Esophagus (tissue), 2 donors: ENCODE data around the gene MED29. TPM values are rescaled to one million over a fixed set of nuclear protein-coding genes. Genes with fewer than 3 reads are reported as not detected.

ENCODE experiments used
- H3K27ac ChIP-seq, 2 donors: one replicate each; pipeline ENCODE4 v1.5.1; 2013; ENCODE audit warnings: low read depth in 2 of 2, mild to moderate bottlenecking in 2 of 2, inconsistent platforms in 1 of 2, low read length in 1 of 2, moderate library complexity in 1 of 2
- H3K27me3 ChIP-seq, 2 donors: one replicate each; pipeline ENCODE4 v1.6.1; 2013; ENCODE audit warnings: low read length in 2 of 2, control low read depth in 1 of 2, mild to moderate bottlenecking in 1 of 2; ENCODE audit not compliant: insufficient read depth in 2 of 2, control insufficient read depth in 1 of 2
- H3K36me3 ChIP-seq, 2 donors: one replicate each; pipeline ENCODE4 v1.6.1; 2013; ENCODE audit warnings: low read length in 1 of 2; ENCODE audit not compliant: control insufficient read depth in 2 of 2, insufficient read depth in 2 of 2
- H3K4me1 ChIP-seq, 2 donors: one replicate each; pipeline ENCODE4 v1.6.1; 2013; ENCODE audit warnings: low read length in 1 of 2; ENCODE audit not compliant: control insufficient read depth in 2 of 2, insufficient read depth in 2 of 2
- H3K4me3 ChIP-seq, 2 donors: one replicate each; pipeline ENCODE4 v1.5.1; 2013; ENCODE audit warnings: low read length in 2 of 2, mild to moderate bottlenecking in 2 of 2, low read depth in 1 of 2, moderate library complexity in 1 of 2
- H3K9me3 ChIP-seq, 2 donors: one replicate each; pipeline ENCODE4 v1.6.1; 2013; ENCODE audit warnings: mild to moderate bottlenecking in 2 of 2, low read depth in 1 of 2, low read length in 1 of 2, moderate library complexity in 1 of 2; ENCODE audit not compliant: control insufficient read depth in 2 of 2, insufficient read depth in 1 of 2
- WGBS, 2 donors: extraction: QIAGEN DNeasy Blood & Tissue Kit; methylation state at CpG; one replicate each; pipeline ENCODE4 v1.1.7; 2013; 5-methylcytosine and 5-hydroxymethylcytosine counted together
- polyA plus RNA-seq, 2 donors: library from polyadenylated mRNA; stranded (reverse); fragments of 200-250 nt; gene quantifications; one replicate each; pipeline ENCODE4 v1.2.3, GENCODE V29; 2013
- donor health status: healthy with polysubstance abuse.
- donor health status: Bipolar disorder and iron deficiency.

The MED29 gene
- polyA plus RNA-seq, 2 donors = 15.6 to 22.7 TPM

DNA sequence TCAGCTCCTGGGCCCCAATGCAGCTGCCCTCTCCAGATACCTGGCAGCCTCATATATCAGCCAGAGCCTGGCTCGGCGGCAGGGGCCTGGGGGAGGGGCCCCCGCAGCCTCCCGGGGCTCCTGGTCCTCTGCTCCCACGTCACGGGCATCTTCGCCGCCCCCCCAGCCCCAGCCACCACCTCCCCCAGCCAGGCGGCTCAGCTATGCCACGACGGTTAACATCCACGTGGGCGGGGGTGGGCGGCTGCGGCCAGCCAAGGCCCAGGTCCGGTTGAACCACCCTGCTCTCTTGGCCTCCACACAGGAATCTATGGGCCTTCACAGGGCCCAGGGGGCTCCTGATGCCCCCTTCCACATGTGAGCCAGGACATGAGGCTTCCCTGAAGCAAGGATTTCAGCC lies 33.8 kb downstream of the MED29 start:
- WGBS, 2 donors = 78 to 82% methylated on average over 16 of the region's 16 CpGs
- Histone ChIP-seq H3K36me3 (no peaks in the 10 kb centered on the region), H3K27me3 (no peaks in the 10 kb centered on the region), H3K4me3 (no peak overlapping the region), H3K4me1 (no peaks in the 10 kb centered on the region), H3K27ac (no peak overlapping the region), H3K9me3 (no peaks in the 10 kb centered on the region)

DNA sequence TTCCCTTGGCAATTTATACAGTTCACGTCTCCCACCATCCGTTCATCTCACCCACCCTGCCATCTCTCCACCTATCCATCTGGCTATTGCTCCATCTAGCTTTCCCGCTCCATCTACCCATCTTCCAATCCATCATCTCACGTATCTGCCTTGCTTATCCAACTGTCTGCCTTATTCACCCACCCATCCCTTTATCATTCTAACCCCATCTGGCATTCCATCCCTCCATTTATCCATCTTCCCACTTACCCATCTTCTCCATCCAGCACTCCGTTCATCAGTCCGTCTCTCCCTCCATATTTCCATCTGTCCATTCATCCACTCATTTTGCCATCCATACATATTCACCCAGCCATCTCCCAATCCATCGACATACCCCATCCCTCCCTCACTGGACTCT lies 34.6 kb downstream of the MED29 start:
- Histone ChIP-seq H3K36me3 (no peaks in the 10 kb centered on the region), H3K27ac (no peak overlapping the region), H3K9me3 (no peaks in the 10 kb centered on the region), H3K4me1 (peaks cover 0 to under 1% of the 10 kb centered on the region in 2 donors), H3K4me3 (no peak overlapping the region), H3K27me3 (no peaks in the 10 kb centered on the region)
- 90 to 93% methylated on average over 7 of the region's 7 CpGs for WGBS, 2 donors

DNA sequence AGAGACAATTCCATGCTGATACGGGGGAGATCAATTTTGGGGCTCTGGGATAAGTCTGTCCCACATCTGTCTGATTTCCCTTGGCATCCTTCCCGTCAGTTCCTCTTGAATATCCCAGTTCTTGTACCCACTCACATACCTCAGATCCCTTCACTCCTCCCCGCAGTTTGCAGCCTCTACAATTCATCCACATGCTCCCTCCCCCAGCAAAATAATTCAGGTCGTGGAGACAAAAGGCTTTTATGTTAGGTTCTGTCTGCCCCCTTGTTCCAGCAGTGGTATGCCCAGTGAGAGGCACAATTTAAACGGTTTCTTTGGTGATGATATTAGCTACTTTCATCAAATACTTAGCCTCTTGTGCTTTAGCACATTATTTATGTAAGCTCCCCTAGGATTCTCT lies 35.0 kb downstream of the MED29 start:
- Histone ChIP-seq H3K4me1 (peaks cover 0 to 4% of the 10 kb centered on the region in 2 donors), H3K9me3 (no peaks in the 10 kb centered on the region), H3K4me3 (no peak overlapping the region), H3K27me3 (no peaks in the 10 kb centered on the region), H3K36me3 (no peaks in the 10 kb centered on the region), H3K27ac (no peak overlapping the region)
- 63 to 66% methylated on average over 5 of the region's 5 CpGs for WGBS, 2 donors

DNA sequence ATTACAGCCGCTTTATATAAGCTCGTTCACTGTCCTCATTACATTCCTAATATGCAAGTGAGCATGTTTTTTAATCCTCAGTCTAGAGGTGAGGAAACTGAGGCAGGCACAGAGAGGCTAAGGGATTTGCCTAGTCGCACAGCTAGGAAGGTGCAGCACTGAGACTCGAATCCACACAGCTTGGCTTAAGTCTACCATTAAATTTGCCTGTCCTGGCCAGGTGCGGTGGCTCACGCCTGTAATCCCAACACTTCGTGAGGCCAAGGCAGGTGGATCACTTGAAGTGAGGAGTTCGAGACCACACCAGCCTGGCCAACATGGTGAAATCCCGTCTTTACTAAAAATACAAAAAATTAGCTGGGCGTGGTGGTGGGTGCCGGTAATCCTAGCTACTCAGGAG lies 36.5 kb downstream of the MED29 start:
- Histone ChIP-seq H3K27me3 (no peaks in the 10 kb centered on the region), H3K9me3 (no peaks in the 10 kb centered on the region), H3K4me3 (peak overlapping the region in 1 of 2 donors; percentile 2), H3K27ac (peak overlapping the region in 1 of 2 donors; percentile 22), H3K4me1 (peaks cover 0 to 5% of the 10 kb centered on the region in 2 donors), H3K36me3 (peaks cover under 1 to 2% of the 10 kb centered on the region in 2 donors)
- 90 to 91% methylated on average over 11 of the region's 11 CpGs for WGBS, 2 donors

DNA sequence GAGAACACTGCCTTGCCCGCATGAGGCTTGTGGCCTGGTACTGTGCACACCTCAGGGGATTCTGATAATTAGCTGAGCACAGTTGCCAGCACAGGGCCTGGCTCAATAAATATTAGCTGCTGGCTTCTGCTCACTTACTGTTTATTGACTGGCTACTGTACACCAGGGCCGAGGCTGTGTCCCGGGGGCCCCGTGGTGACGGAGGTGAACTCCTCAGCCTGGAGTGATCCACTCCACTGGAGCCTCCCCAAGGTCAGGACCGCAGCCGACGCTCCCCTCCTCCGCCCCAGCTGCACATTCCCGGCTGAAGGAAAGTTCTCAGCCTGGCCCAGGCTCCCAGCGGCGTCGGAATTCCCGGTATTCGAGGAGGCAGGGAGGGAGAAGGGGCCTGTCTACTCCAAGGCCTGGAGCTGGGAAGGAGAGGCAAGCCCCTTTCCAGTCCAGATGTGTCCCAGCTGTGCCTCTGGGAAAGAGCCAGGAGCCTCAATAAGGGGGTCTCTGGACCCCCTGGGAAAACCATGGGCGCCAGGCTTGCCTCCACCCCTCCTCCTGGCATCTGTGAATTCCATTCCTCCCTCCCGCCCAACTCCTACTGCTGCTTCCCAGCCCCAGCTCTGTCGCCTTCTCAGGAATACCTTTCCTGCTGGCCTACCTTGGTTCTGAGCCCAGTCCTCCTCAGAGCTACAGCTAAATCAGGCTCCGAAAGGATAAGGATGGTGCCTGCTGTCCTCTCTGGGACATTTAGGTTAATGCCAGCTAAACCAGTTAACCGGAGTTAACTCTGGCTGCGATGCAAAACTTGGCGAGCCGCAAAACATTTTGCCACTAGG lies 37.3 kb downstream of the MED29 start:
- Histone ChIP-seq H3K27ac (peak overlapping the region; percentile 34 to 73), H3K4me3 (no peak overlapping the region), H3K27me3 (no peaks in the 10 kb centered on the region), H3K9me3 (no peaks in the 10 kb centered on the region), H3K4me1 (peaks cover 0 to 5% of the 10 kb centered on the region in 2 donors), H3K36me3 (peaks cover 6 to 8% of the 10 kb centered on the region in 2 donors)
- WGBS, 2 donors = 30 to 31% methylated on average over 23 of the region's 23 CpGs

DNA sequence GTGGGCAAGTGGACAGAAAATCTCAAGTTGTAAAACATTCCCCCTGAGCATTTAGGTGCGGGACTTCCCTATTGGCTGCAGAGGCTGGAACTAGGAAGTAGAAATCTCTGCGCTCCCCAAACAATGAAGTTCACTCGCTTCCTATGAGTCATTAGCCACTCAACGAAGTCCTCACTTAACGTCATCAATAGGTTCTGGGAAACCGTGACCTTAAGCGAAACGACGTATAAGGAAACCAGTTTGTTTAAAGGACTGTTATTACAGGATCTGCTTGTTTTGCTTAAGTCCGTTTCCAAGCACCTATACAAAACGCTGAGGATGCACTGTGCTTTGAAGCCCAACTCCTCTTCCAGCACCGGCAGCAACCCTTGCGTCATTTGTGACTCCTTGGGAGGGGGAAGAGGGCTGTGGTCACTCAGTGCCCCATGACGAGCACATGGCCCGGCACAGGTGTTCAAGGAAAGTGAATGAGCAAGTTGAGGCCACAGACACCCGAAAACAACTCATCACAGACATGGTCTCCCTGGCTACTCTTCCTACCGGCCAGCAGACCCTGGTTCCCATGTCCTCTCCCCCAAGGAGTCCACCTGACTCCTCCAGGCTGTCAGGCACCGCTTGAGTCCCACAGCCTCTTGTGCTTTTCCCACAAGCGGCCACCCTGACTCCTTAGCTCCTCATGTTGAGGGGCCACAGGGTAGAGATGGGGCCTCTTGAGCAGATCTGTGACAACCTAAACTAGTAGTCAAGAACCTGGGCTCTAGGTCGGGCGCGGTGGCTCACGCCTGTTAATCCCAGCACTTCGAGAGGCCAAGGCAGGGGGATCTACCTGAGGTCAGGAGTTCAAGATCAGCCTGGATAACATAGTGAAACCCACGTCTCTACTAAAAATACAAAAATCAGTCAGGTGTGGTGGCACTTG lies 39.8 kb downstream of the MED29 start:
- no peak overlapping the region for H3K4me3 ChIP-seq
- 51 to 52% methylated on average over 25 of the region's 25 CpGs for WGBS, 2 donors
- peak overlapping the region; percentile 88 to 98 for H3K27ac ChIP-seq
- H3K9me3 ChIP-seq = no peaks in the 10 kb centered on the region
- H3K27me3 ChIP-seq = no peaks in the 10 kb centered on the region
- H3K4me1 ChIP-seq = peaks cover 0 to 11% of the 10 kb centered on the region in 2 donors
- H3K36me3 ChIP-seq = peaks cover 12 to 17% of the 10 kb centered on the region in 2 donors

DNA sequence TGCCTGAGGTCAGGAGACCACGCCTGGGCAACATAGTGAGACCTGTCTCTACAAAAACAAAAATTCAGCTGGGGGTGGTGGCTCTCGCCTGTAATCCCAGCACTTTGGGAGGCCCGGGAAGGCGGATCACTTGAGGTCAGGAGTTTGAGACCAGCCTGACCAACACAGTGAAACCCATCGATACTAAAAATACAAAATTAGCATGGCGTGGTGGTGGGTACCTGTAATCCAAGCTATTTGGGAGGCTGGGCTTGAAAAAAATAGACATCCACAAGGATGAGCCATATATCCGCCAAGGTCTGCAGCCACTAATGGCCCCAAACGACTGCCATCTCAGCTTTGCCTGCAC lies 41.5 kb downstream of the MED29 start:
- no peaks in the 10 kb centered on the region for H3K9me3 ChIP-seq
- H3K4me3 ChIP-seq = no peak overlapping the region
- WGBS, 2 donors = 95 to 96% methylated on average over 8 of the region's 8 CpGs
- H3K27me3 ChIP-seq = no peaks in the 10 kb centered on the region
- peaks cover 12 to 17% of the 10 kb centered on the region in 2 donors for H3K36me3 ChIP-seq
- peaks cover 0 to 11% of the 10 kb centered on the region in 2 donors for H3K4me1 ChIP-seq
- peak overlapping the region in 1 of 2 donors; percentile 98 for H3K27ac ChIP-seq

DNA sequence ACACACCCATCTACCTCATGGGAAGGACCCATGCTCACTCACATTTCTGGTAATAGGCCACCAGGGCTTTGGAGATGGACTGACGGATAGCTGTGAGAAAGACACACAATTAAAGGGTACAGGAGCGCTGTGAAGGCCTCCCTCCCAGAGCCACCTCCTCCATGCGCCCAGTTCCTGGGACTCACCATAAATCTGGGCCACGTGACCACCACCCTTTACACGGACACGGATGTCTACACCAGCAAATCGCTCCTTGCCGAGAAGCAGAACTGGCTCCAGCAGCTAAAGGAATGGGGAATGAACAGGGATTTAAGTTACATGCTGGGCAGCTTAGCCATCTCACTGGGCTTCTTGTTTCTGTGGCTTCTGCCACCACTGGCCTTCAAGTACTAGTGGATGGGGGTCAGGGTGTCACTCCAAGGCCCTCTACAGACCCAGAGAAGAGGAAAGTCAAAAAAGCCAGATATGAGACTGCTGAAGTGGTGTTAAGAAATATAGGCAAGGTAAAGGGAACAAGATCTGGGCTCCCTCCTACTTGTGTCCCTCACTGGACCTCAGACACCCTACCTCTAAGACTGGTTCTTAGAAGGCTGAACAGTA lies 42.4 kb downstream of the MED29 start:
- Histone ChIP-seq H3K27me3 (no peaks in the 10 kb centered on the region), H3K36me3 (peaks cover 12 to 17% of the 10 kb centered on the region in 2 donors), H3K9me3 (no peaks in the 10 kb centered on the region), H3K27ac (peak overlapping the region in 1 of 2 donors; percentile 67), H3K4me1 (peaks cover 0 to 11% of the 10 kb centered on the region in 2 donors), H3K4me3 (peak overlapping the region in 1 of 2 donors; percentile 92)
- 95% methylated on average over 8 of the region's 8 CpGs for whole genome bisulfite sequencing, 2 donors
